H1 (cell line): ENCODE results near the gene TLCD2. TPM values are rescaled to one million over a fixed set of nuclear protein-coding genes. Genes with fewer than 3 reads are reported as not detected.

Experiments
- CTCF ChIA-PET: fragments of 300-600 bp; sonication (Branson Sonifier 250); formaldehyde crosslinking; loops from one replicate; lab custom pipeline; 2021; ENCODE audit not compliant: partially characterized antibody; lab: Charles Lee
- POLR2A ChIA-PET: fragments of 300-600 bp; sonication (Branson Sonifier 250); formaldehyde crosslinking; loops from one replicate; lab custom pipeline; 2021; ENCODE audit warnings: inconsistent platforms; ENCODE audit not compliant: partially characterized antibody; lab: Charles Lee
- DNase-seq, 2 experiments: peaks; one replicate each; pipeline versions ENCODE4 v3.0.0 to v3.0.0-alpha.2; 2010 to 2022; ENCODE audit warnings: low spot score in 2 of 2, low read depth in 1 of 2, mixed read lengths in 1 of 2
- FAIRE-seq: peaks from 2 replicates; lab custom pipeline; 2011; peaks lifted over from hg19 to GRCh38; lab: Jason Lieb, UNC
- H2AFZ ChIP-seq: 2 replicates; pipeline ENCODE4 v1.8.1; 2012; ENCODE audit warnings: low read length, inconsistent platforms
- H2AK5ac ChIP-seq: 2 replicates; pipeline ENCODE4 v1.6.1; 2013; ENCODE audit warnings: low read depth, low read length
- H2BK120ac ChIP-seq: replicated peaks from 2 replicates; pipeline ENCODE3; 2013; ENCODE audit warnings: low read depth, low read length, inconsistent platforms
- H2BK12ac ChIP-seq: 2 replicates; pipeline ENCODE4 v1.6.1; 2013; ENCODE audit warnings: low read depth, low read length
- H2BK15ac ChIP-seq: 2 replicates; pipeline ENCODE4 v1.6.1; 2013; ENCODE audit warnings: low read length
- H2BK20ac ChIP-seq: 2 replicates; pipeline ENCODE4 v1.6.1; 2013; ENCODE audit warnings: low read length
- H2BK5ac ChIP-seq: 2 replicates; pipeline ENCODE4 v1.6.1; 2013; ENCODE audit warnings: low read depth, low read length
- H3K14ac ChIP-seq: 2 replicates; pipeline ENCODE4 v1.6.1; 2013; ENCODE audit warnings: inconsistent platforms; ENCODE audit not compliant: insufficient read length
- H3K18ac ChIP-seq: 2 replicates; pipeline ENCODE4 v1.6.1; 2013; ENCODE audit warnings: low read length; ENCODE audit errors: extremely low read depth
- H3K23ac ChIP-seq: 2 replicates; pipeline ENCODE4 v1.6.1; 2013; ENCODE audit warnings: inconsistent platforms; ENCODE audit not compliant: insufficient read length
- H3K23me2 ChIP-seq: 2 replicates; pipeline ENCODE4 v1.6.1; 2013; ENCODE audit warnings: low read depth, low read length
- H3K27ac ChIP-seq: 2 replicates; pipeline ENCODE4 v1.6.1; 2011; ENCODE audit warnings: low read depth, low read length, inconsistent platforms
- H3K27me3 ChIP-seq, 4 experiments: replicated peaks in 1 of 4; 1 replicate in 1 of 4; 2 replicates in 3 of 4; pipeline versions ENCODE4 v1.6.1 to v1.8.1; 2011 to 2013; ENCODE audit warnings: low read length in 3 of 4, mild to moderate bottlenecking in 3 of 4, inconsistent platforms in 2 of 4, mixed read lengths in 2 of 4, moderate library complexity in 1 of 4; ENCODE audit not compliant: control insufficient read depth in 3 of 4, insufficient read depth in 3 of 4; ENCODE audit errors: extremely low read depth in 1 of 4
- H3K36me3 ChIP-seq, 4 experiments: 2 replicates each; pipeline versions ENCODE4 v1.6.1 to v1.8.1; 2011 to 2013; ENCODE audit warnings: mild to moderate bottlenecking in 4 of 4, low read length in 3 of 4, moderate library complexity in 2 of 4, control low read depth in 1 of 4, inconsistent platforms in 1 of 4; ENCODE audit not compliant: insufficient read depth in 4 of 4, control insufficient read depth in 2 of 4
- H3K4ac ChIP-seq: replicated peaks from 2 replicates; pipeline ENCODE3; 2013; ENCODE audit warnings: low read length, low read depth, mixed read lengths, inconsistent platforms; ENCODE audit not compliant: insufficient read length
- H3K4me1 ChIP-seq, 4 experiments: replicated peaks in 1 of 4; 1 replicate in 1 of 4; 2 replicates in 3 of 4; pipeline versions ENCODE4 v1.6.1 to v1.8.1; 2011 to 2013; ENCODE audit warnings: low read length in 3 of 4, inconsistent platforms in 2 of 4, mixed read lengths in 1 of 4; ENCODE audit not compliant: insufficient read depth in 4 of 4, control insufficient read depth in 3 of 4
- H3K4me2 ChIP-seq, 2 experiments: 2 replicates each; pipeline versions ENCODE4 v1.6.1 to v1.8.1; 2011 to 2013; ENCODE audit warnings: low read depth in 2 of 2, low read length in 2 of 2, control low read depth in 1 of 2, inconsistent platforms in 1 of 2, mild to moderate bottlenecking in 1 of 2; ENCODE audit not compliant: insufficient read depth in 1 of 2
- H3K4me3 ChIP-seq, 4 experiments: fragments of 200-600, 300-600 bp in 1 of 4; sonication (generic), shearing (Covaris generic), sonication (Bioruptor Twin) in 1 of 4; 2 replicates each; pipeline versions ENCODE4 v1.5.1 to v1.8.1; 2011 to 2016; ENCODE audit warnings: low read length in 4 of 4, low read depth in 3 of 4, control low read depth in 2 of 4, inconsistent platforms in 2 of 4, mild to moderate bottlenecking in 2 of 4, mixed read lengths in 1 of 4, moderate library complexity in 1 of 4; ENCODE audit not compliant: insufficient read depth in 2 of 4; ENCODE audit errors: extremely low read depth in 1 of 4
- H3K56ac ChIP-seq: replicated peaks from 2 replicates; pipeline ENCODE3; 2013; ENCODE audit warnings: low read depth, mild to moderate bottlenecking, mixed read lengths, low read length, inconsistent platforms; ENCODE audit not compliant: insufficient read length
- H3K79me1 ChIP-seq: 2 replicates; pipeline ENCODE4 v1.6.1; 2013; ENCODE audit warnings: low read depth, low read length, control low read depth
- H3K79me2 ChIP-seq, 2 experiments: 2 replicates each; pipeline versions ENCODE4 v1.6.1 to v1.8.1; 2012 to 2013; ENCODE audit warnings: low read length in 2 of 2, mild to moderate bottlenecking in 2 of 2, inconsistent platforms in 1 of 2; ENCODE audit not compliant: insufficient read depth in 2 of 2, control insufficient read depth in 1 of 2
- H3K9ac ChIP-seq, 4 experiments: replicated peaks in 1 of 4; 1 replicate in 1 of 4; 2 replicates in 3 of 4; pipeline versions ENCODE4 v1.6.1 to v1.8.1; 2011 to 2013; ENCODE audit warnings: low read depth in 3 of 4, low read length in 3 of 4, control low read depth in 2 of 4, mild to moderate bottlenecking in 2 of 4, moderate library complexity in 2 of 4, inconsistent platforms in 1 of 4; ENCODE audit errors: extremely low read depth in 1 of 4
- H3K9me3 ChIP-seq, 2 experiments: 2 replicates each; pipeline versions ENCODE4 v1.6.1 to v1.8.1; 2012 to 2013; ENCODE audit warnings: mild to moderate bottlenecking in 2 of 2, moderate library complexity in 2 of 2, control low read depth in 1 of 2, inconsistent platforms in 1 of 2, low read depth in 1 of 2, low read length in 1 of 2, mixed read lengths in 1 of 2; ENCODE audit not compliant: insufficient read depth in 2 of 2
- H4K20me1 ChIP-seq, 2 experiments: replicated peaks in 1 of 2; 2 replicates each; pipeline versions ENCODE3 to v1.8.1; 2011 to 2013; ENCODE audit warnings: inconsistent platforms in 2 of 2, low read length in 2 of 2, mild to moderate bottlenecking in 1 of 2; ENCODE audit not compliant: insufficient read depth in 2 of 2, control insufficient read depth in 1 of 2
- H4K5ac ChIP-seq: 2 replicates; pipeline ENCODE4 v1.6.1; 2013; ENCODE audit warnings: low read length, low read depth, mixed read lengths, inconsistent platforms; ENCODE audit not compliant: insufficient read length
- H4K8ac ChIP-seq: 2 replicates; pipeline ENCODE4 v1.8.0; 2013; ENCODE audit warnings: mild to moderate bottlenecking, moderate library complexity, low read length, inconsistent platforms; ENCODE audit not compliant: insufficient read depth; ENCODE audit errors: extremely low read depth
- H4K91ac ChIP-seq: replicated peaks from 2 replicates; pipeline ENCODE3; 2013; ENCODE audit warnings: low read length, mixed read lengths, inconsistent platforms; ENCODE audit not compliant: insufficient read length
- RFX5 ChIP-seq: IDR thresholded peaks from 2 replicates; pipeline ENCODE4 v1.6.1; 2011; ENCODE audit warnings: low read depth, low read length, improper control_type of control experiment, borderline replicate concordance
- USF2 ChIP-seq: IDR thresholded peaks from 2 replicates; pipeline ENCODE4 v1.6.1; 2011; ENCODE audit warnings: low read length, improper control_type of control experiment
- WGBS, 2 experiments: shearing (Covaris generic) in 1 of 2; methylation state at CpG; one replicate each; pipeline versions ENCODE4 v1.1.6 to v1.1.7; 2013 to 2015; ENCODE audit warnings: low lambda C conversion rate in 2 of 2, mixed read lengths in 2 of 2, inconsistent platforms in 1 of 2, low coverage in 1 of 2, missing lambda C conversion rate in 1 of 2; ENCODE audit not compliant: insufficient replicate concordance in 2 of 2, insufficient coverage in 1 of 2, insufficient read length in 1 of 2; ENCODE audit errors: extremely low coverage in 1 of 2, missing lambda C conversion rate in 1 of 2; 5-methylcytosine and 5-hydroxymethylcytosine counted together
- polyA plus RNA-seq, 7 experiments: library from polyadenylated mRNA; depleted of rRNA in 3 of 7; stranded (reverse) in 5 of 7; unstranded in 2 of 7; fragments of >200 nt in 5 of 7; fragments of 200-250 nt in 2 of 7; gene quantifications; 1 replicate in 5 of 7; 2 replicates in 1 of 7; 4 replicates in 1 of 7; pipeline versions ENCODE4 v1.2.1 to v1.2.3, GENCODE V29; 2011 to 2013; ENCODE audit warnings: missing spikeins in 2 of 7, mixed read lengths in 2 of 7
- total RNA-seq: library from RNA; stranded (reverse); fragmentation: NEBNext Ultra II Directional; extraction: Animal tissue kit (Norgen Biotek cat#: 25700); gene quantifications from 2 replicates; pipeline ENCODE4 v1.2.1, GENCODE V29; 2021

TLCD2 gene
- total and polyA plus RNA-seq, 2 of the 8 experiments (the other 6 are each of a cell fraction or from before 2014, with no cell fraction given): 0.47 to 1.4 TPM

GRCh38 chr17:1759529-1759928 lies 49.4 kb upstream of the TLCD2 start:
- no peak overlapping the region for H2BK20ac ChIP-seq
- 86% methylated on average over 5 of the region's 5 CpGs; no CpG with 5 or more reads in 1 of the 2 experiments for WGBS, 2 experiments
- POLR2A ChIA-PET: no interaction called here
- TF ChIP-seq USF2: no peak
- TF ChIP-seq RFX5: no peak

More at GRCh38 chr17:1759529-1759928, 49.4 kb upstream of the TLCD2 start:
- peaks cover 0 to 26% (median 22%) of the 10 kb centered on the region in 4 experiments; a peak in 6 of 7 replicates for H3K4me1 ChIP-seq
- no peak overlapping the region for H3K14ac ChIP-seq
- no peak overlapping the region for H3K23ac ChIP-seq
- H2AFZ ChIP-seq: no peak overlapping the region
- H2BK120ac ChIP-seq: no peak overlapping the region
- H2BK12ac ChIP-seq: no peak overlapping the region
- no peak overlapping the region for H3K4me2 ChIP-seq
- H4K91ac ChIP-seq: no peak overlapping the region
- no peak overlapping the region for H3K4ac ChIP-seq
- H3K18ac ChIP-seq: no peak overlapping the region
- DNase-seq (no peak), FAIRE-seq (no peak)
- H3K36me3 ChIP-seq: no peaks in the 10 kb centered on the region
- no peaks in the 10 kb centered on the region for H3K79me1 ChIP-seq
- H4K5ac ChIP-seq: no peak overlapping the region
- H3K56ac ChIP-seq: no peak overlapping the region
- H3K27ac ChIP-seq: no peak overlapping the region
- no peak overlapping the region for H2BK5ac ChIP-seq
- no peak overlapping the region for H4K8ac ChIP-seq
- H2BK15ac ChIP-seq: no peak overlapping the region
- H3K23me2 ChIP-seq: peaks cover 9% of the 10 kb centered on the region; the same call in 1 of the 2 replicates
- CTCF ChIA-PET: no interaction called here
- no peaks in the 10 kb centered on the region for H4K20me1 ChIP-seq
- no peak overlapping the region for H2AK5ac ChIP-seq
- H3K27me3 ChIP-seq: no peaks in the 10 kb centered on the region; a peak in 2 of 7 replicates
- H3K9ac ChIP-seq: no peak overlapping the region
- no peaks in the 10 kb centered on the region for H3K9me3 ChIP-seq
- no peaks in the 10 kb centered on the region for H3K79me2 ChIP-seq
- H3K4me3 ChIP-seq: no peak overlapping the region
